Hepatocyte (in vitro differentiated cells): ENCODE measurements around the gene RCC2.

Source experiments
- CTCF ChIP-seq: fragments of 200-600 bp; sonication (generic); IDR thresholded peaks from 2 replicates; pipeline ENCODE4 v1.5.1; 2016; ENCODE audit warnings: antibody characterized with exemption, mild to moderate bottlenecking; ENCODE audit not compliant: poor library complexity
- EZH2 ChIP-seq: fragments of 200-600 bp; sonication (generic); IDR thresholded peaks from 2 replicates; pipeline ENCODE4 v1.6.1; 2016; ENCODE audit warnings: antibody characterized with exemption, mild to moderate bottlenecking, borderline replicate concordance

- TF ChIP-seq CTCF = peak; percentile 35
- TF ChIP-seq EZH2 = no peak
Observed at GRCh38 chr1:17485281-17485680, 45.8 kb upstream of the RCC2 start.
